ENCODE results near the gene DIS3L2.

GRCh38 chr2:232240906-232241305 is 279.4 kb downstream of the DIS3L2 start:
- TF ChIP-seq CTCF (IDR thresholded peaks at IDR 0.05; ENCODE audit: insufficient read depth, low read depth, low read length), result no peak
- no peak for TF ChIP-seq EZH2 (IDR thresholded peaks at IDR 0.05; ENCODE audit: insufficient read depth, low read length)
